ENCODE data around the gene TNC. TPM values are rescaled to one million over a fixed set of nuclear protein-coding genes. Genes with fewer than 3 reads are reported as not detected.

Gene TNC
- total RNA-seq, 1 donor from 2014 or later = not detected

- intact Hi-C loops (cut with micrococcal nuclease) = no loop called here
- TF ChIP-seq CTCF (IDR thresholded peaks at IDR 0.05) = no peak
- Mint-ChIP-seq H3K4me3 (no peak overlapping the region), H3K4me1 (no peaks in the 10 kb centered on the region), H3K27me3 (peaks cover 9% of the 10 kb centered on the region), H3K36me3 (ENCODE audit: low read depth) (no peaks in the 10 kb centered on the region), H3K9me3 (no peaks in the 10 kb centered on the region), H3K27ac (no peak overlapping the region)
- DNase-seq = no peak
- ChIA-PET CTCF (no interaction called here), POLR2A (no interaction called here)
- ATAC-seq (ENCODE audit: low read depth) = no peak
Observed at GRCh38 chr9:115030006-115030405, 88.0 kb downstream of the TNC start.

- Mint-ChIP-seq H3K36me3 (ENCODE audit: low read depth) (no peaks in the 10 kb centered on the region), H3K4me3 (no peak overlapping the region), H3K4me1 (no peaks in the 10 kb centered on the region), H3K9me3 (no peaks in the 10 kb centered on the region), H3K27ac (no peak overlapping the region), H3K27me3 (peaks cover 16% of the 10 kb centered on the region)
- CTCF ChIA-PET = interaction anchor here (1.2 kb wide), 1 partner anchor 11 kb away, joined by 6 read pairs; no protein-coding TSS in a partner anchor
- POLR2A ChIA-PET = no interaction called here
- ATAC-seq (ENCODE audit: low read depth) (no peak), DNase-seq (no peak)
- intact Hi-C loops (cut with micrococcal nuclease) = no loop called here
- no peak for TF ChIP-seq CTCF (IDR thresholded peaks at IDR 0.05)
Observed at GRCh38 chr9:115025721-115026120, 92.2 kb downstream of the TNC start.

- ChIA-PET POLR2A (no interaction called here), CTCF (interaction anchor here (1.2 kb wide), 1 partner anchor 10 kb away, joined by 6 read pairs; no protein-coding TSS in a partner anchor)
- Mint-ChIP-seq H3K36me3 (ENCODE audit: low read depth) (no peaks in the 10 kb centered on the region), H3K4me1 (no peaks in the 10 kb centered on the region), H3K27me3 (peaks cover 16% of the 10 kb centered on the region), H3K4me3 (no peak overlapping the region), H3K27ac (no peak overlapping the region), H3K9me3 (no peaks in the 10 kb centered on the region)
- no peak for ATAC-seq (ENCODE audit: low read depth)
- intact Hi-C loops (cut with micrococcal nuclease) = no loop called here
- no peak for DNase-seq
- no peak for TF ChIP-seq CTCF (IDR thresholded peaks at IDR 0.05)
Observed at GRCh38 chr9:115024925-115025535, 92.9 kb downstream of the TNC start.

- POLR2A ChIA-PET = no interaction called here
- intact Hi-C loops (cut with micrococcal nuclease) = no loop called here
- CTCF ChIA-PET = no interaction called here
- ATAC-seq (ENCODE audit: low read depth) (no peak), DNase-seq (no peak)
- Mint-ChIP-seq H3K4me3 (no peak overlapping the region), H3K36me3 (ENCODE audit: low read depth) (no peaks in the 10 kb centered on the region), H3K4me1 (no peaks in the 10 kb centered on the region), H3K27ac (no peak overlapping the region), H3K27me3 (peaks cover 16% of the 10 kb centered on the region), H3K9me3 (no peaks in the 10 kb centered on the region)
- TF ChIP-seq CTCF (IDR thresholded peaks at IDR 0.05) = no peak
Observed at GRCh38 chr9:115022760-115023434, 95.1 kb downstream of the TNC start.

- ATAC-seq (ENCODE audit: low read depth) = no peak
- intact Hi-C loops (cut with micrococcal nuclease) = loop anchor here (10.0 kb wide), 3 partner anchors 214 to 1646 kb away; partner anchors contain the start of gene TNFSF15
- TF ChIP-seq CTCF (IDR thresholded peaks at IDR 0.05) = no peak
- H3K4me1 Mint-ChIP-seq = peaks cover 5% of the 10 kb centered on the region
- no peaks in the 10 kb centered on the region for H3K9me3 Mint-ChIP-seq
- no peak for DNase-seq
- H3K27me3 Mint-ChIP-seq = peaks cover 12% of the 10 kb centered on the region
- POLR2A ChIA-PET = no interaction called here
- CTCF ChIA-PET = no interaction called here
- H3K27ac Mint-ChIP-seq = no peak overlapping the region
- no peak overlapping the region for H3K4me3 Mint-ChIP-seq
- no peaks in the 10 kb centered on the region for H3K36me3 Mint-ChIP-seq (ENCODE audit: low read depth)
Observed at GRCh38 chr9:115018547-115019435, 99.2 kb downstream of the TNC start.
